Erythroblast (primary cell): ENCODE measurements around the gene GNAS-AS1.

Experiments used
- DNase-seq, 2 experiments: peaks; one replicate each; lab custom pipeline; 2025; lab: John Stamatoyannopoulos, UW
- GATA1 ChIP-seq: IDR thresholded peaks from 2 replicates; pipeline ENCODE4 v1.6.1; 2011; ENCODE audit warnings: low read depth, mild to moderate bottlenecking, control low read depth, low read length, moderate library complexity
- POLR2A ChIP-seq: IDR thresholded peaks from 2 replicates; pipeline ENCODE4 v1.6.1; 2011; ENCODE audit warnings: mild to moderate bottlenecking, low read length

The GNAS-AS1 gene

GRCh38 chr20:58808271-58809046 lies 42.2 kb downstream of the GNAS-AS1 start:
- TF ChIP-seq POLR2A (no peak), GATA1 (no peak)
- DNase-seq: no peak

GRCh38 chr20:58807801-58808200 lies 42.9 kb downstream of the GNAS-AS1 start:
- DNase-seq: no peak
- TF ChIP-seq GATA1: no peak
- TF ChIP-seq POLR2A: no peak

GRCh38 chr20:58803533-58803932 lies 47.2 kb downstream of the GNAS-AS1 start:
- TF ChIP-seq POLR2A (no peak), GATA1 (no peak)

GRCh38 chr20:58802061-58802460 lies 48.6 kb downstream of the GNAS-AS1 start:
- TF ChIP-seq GATA1: no peak
- no peak for DNase-seq

More at GRCh38 chr20:58803533-58803932, 47.2 kb downstream of the GNAS-AS1 start:
- no peak for DNase-seq

- no peak for DNase-seq
Observed at GRCh38 chr20:58800134-58800871, 50.4 kb downstream of the GNAS-AS1 start.

GRCh38 chr20:58797371-58798338 lies 53.0 kb downstream of the GNAS-AS1 start:
- TF ChIP-seq GATA1 (no peak), POLR2A (no peak)
- no peak for DNase-seq

More at GRCh38 chr20:58800134-58800871, 50.4 kb downstream of the GNAS-AS1 start:
- no peak for TF ChIP-seq GATA1
- no peak for TF ChIP-seq POLR2A

GRCh38 chr20:58795923-58796245 lies 54.8 kb downstream of the GNAS-AS1 start:
- no peak for DNase-seq
- TF ChIP-seq POLR2A: no peak
- TF ChIP-seq GATA1: no peak

- TF ChIP-seq GATA1 (no peak), POLR2A (no peak)
Observed at GRCh38 chr20:58795181-58795922, 55.4 kb downstream of the GNAS-AS1 start.

GRCh38 chr20:58794510-58795180 lies 56.1 kb downstream of the GNAS-AS1 start:
- no peak for TF ChIP-seq POLR2A
- no peak for TF ChIP-seq GATA1
- DNase-seq: no peak

More at GRCh38 chr20:58795181-58795922, 55.4 kb downstream of the GNAS-AS1 start:
- DNase-seq: no peak

GRCh38 chr20:58793512-58794420 lies 56.9 kb downstream of the GNAS-AS1 start:
- TF ChIP-seq POLR2A (no peak), GATA1 (no peak)
- DNase-seq: no peak

GRCh38 chr20:58792426-58792825 lies 58.3 kb downstream of the GNAS-AS1 start:
- TF ChIP-seq GATA1 (no peak), POLR2A (no peak)
- no peak for DNase-seq
